Loucy (cell line): ENCODE measurements around the gene IGFLR1.
"Not testable (repeated sequence)": the region's sequence is repeated elsewhere in the genome, so short reads cannot be mapped to it uniquely, and the experiment has no call there.

Experiments used
- EZH2phosphoT487 ChIP-seq: fragments of 200-600 bp; IDR thresholded peaks from 2 replicates; pipeline ENCODE4 v1.6.1; 2018; ENCODE audit warnings: antibody characterized with exemption, mild to moderate bottlenecking, moderate library complexity, borderline replicate concordance
- TF ChIP-seq, protein P1 (sequence below): fragments of 200-600 bp; sonication (generic); conservative IDR thresholded peaks from 2 replicates; pipeline ENCODE4 v1.5.1; 2014; ENCODE audit warnings: mild to moderate bottlenecking, antibody characterized with exemption, low read length

DNA sequence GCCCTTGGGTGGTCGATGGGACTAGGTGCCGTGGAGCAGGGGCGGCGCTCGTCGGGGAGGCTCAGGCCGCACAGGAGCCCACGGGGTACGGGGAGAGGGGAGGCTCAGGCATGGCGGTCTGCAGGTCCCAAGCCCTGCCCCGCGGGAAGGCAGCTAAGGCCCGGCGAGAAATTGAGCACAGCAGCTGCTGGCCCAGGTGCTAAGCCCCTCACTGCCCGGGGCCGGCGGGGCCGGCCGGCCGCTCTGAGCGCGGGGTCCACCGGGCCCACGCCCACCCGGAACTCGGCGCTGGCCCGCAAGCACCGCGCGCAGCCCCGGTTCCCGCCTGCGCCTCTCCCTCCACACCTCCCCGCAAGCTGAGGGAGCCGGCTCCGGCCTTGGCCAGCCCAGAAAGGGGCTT is 51.1 kb downstream of the IGFLR1 start:
- TF ChIP-seq, protein P1, sequence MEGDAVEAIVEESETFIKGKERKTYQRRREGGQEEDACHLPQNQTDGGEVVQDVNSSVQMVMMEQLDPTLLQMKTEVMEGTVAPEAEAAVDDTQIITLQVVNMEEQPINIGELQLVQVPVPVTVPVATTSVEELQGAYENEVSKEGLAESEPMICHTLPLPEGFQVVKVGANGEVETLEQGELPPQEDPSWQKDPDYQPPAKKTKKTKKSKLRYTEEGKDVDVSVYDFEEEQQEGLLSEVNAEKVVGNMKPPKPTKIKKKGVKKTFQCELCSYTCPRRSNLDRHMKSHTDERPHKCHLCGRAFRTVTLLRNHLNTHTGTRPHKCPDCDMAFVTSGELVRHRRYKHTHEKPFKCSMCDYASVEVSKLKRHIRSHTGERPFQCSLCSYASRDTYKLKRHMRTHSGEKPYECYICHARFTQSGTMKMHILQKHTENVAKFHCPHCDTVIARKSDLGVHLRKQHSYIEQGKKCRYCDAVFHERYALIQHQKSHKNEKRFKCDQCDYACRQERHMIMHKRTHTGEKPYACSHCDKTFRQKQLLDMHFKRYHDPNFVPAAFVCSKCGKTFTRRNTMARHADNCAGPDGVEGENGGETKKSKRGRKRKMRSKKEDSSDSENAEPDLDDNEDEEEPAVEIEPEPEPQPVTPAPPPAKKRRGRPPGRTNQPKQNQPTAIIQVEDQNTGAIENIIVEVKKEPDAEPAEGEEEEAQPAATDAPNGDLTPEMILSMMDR: not testable (repeated sequence)
- TF ChIP-seq EZH2phosphoT487: not testable (repeated sequence)
